Loucy (cell line): ENCODE measurements around the gene SRI.

Source experiments
- H2AFZ ChIP-seq: fragments of 200-600 bp; sonication (generic); 2 replicates; pipeline ENCODE4 v1.6.0; 2016; ENCODE audit warnings: antibody characterized with exemption, mild to moderate bottlenecking, low read length, moderate library complexity
- H3F3A ChIP-seq: fragments of 200-600 bp; 2 replicates; pipeline ENCODE4 v1.6.0; 2016; ENCODE audit warnings: antibody characterized with exemption, low read depth, mild to moderate bottlenecking
- H3K27me3 ChIP-seq: fragments of 200-600 bp; sonication (generic); 2 replicates; pipeline ENCODE4 v1.6.1; 2014; ENCODE audit warnings: low read length, mild to moderate bottlenecking; ENCODE audit not compliant: insufficient read depth, poor library complexity, severe bottlenecking
- H3K36me3 ChIP-seq: fragments of 200-600 bp; sonication (generic); 2 replicates; pipeline ENCODE4 v1.6.1; 2016; ENCODE audit warnings: low read length; ENCODE audit not compliant: insufficient read depth
- H3K4me1 ChIP-seq: fragments of 200-600 bp; sonication (generic); 2 replicates; pipeline ENCODE4 v1.5.1; 2014; ENCODE audit warnings: low read length, mild to moderate bottlenecking; ENCODE audit not compliant: insufficient read depth, poor library complexity, severe bottlenecking
- H3K4me2 ChIP-seq: fragments of 200-600 bp; sonication (generic); 2 replicates; pipeline ENCODE4 v1.6.0; 2014; ENCODE audit warnings: antibody characterized with exemption, low read length, low read depth, mild to moderate bottlenecking; ENCODE audit not compliant: poor library complexity, severe bottlenecking
- H3K4me3 ChIP-seq: fragments of 200-600 bp; sonication (generic); 2 replicates; pipeline ENCODE4 v1.5.1; 2014; ENCODE audit warnings: low read length, mild to moderate bottlenecking, mixed read lengths; ENCODE audit not compliant: poor library complexity, severe bottlenecking
- H3K79me2 ChIP-seq: fragments of 200-600 bp; sonication (generic); 2 replicates; pipeline ENCODE4 v1.6.1; 2014; ENCODE audit warnings: low read length; ENCODE audit not compliant: insufficient read depth
- H3K9ac ChIP-seq: fragments of 200-600 bp; sonication (generic); 2 replicates; pipeline ENCODE4 v1.6.0; 2014; ENCODE audit warnings: mild to moderate bottlenecking, low read depth, low read length, moderate library complexity; ENCODE audit not compliant: poor library complexity, severe bottlenecking
- H3K9me2 ChIP-seq: fragments of 200-600 bp; sonication (generic); replicated peaks from 2 replicates; pipeline ENCODE4 v1.6.1; 2016; ENCODE audit warnings: low read depth, low read length, mixed read lengths
- H3K9me3 ChIP-seq: fragments of 200-600 bp; sonication (generic); 2 replicates; pipeline ENCODE4 v1.6.1; 2014; ENCODE audit warnings: mild to moderate bottlenecking, antibody characterized with exemption, low read length, low read depth; ENCODE audit not compliant: insufficient read depth
- H4K20me1 ChIP-seq: fragments of 200-600 bp; sonication (generic); 2 replicates; pipeline ENCODE4 v1.6.0; 2014; ENCODE audit warnings: antibody characterized with exemption, low read length, mild to moderate bottlenecking; ENCODE audit not compliant: insufficient read depth, poor library complexity, severe bottlenecking
- CTCF ChIP-seq: fragments of 200-600 bp; sonication (generic); conservative IDR thresholded peaks from 2 replicates; pipeline ENCODE4 v1.5.1; 2014; ENCODE audit warnings: mild to moderate bottlenecking, antibody characterized with exemption, low read length
- EZH2phosphoT487 ChIP-seq: fragments of 200-600 bp; IDR thresholded peaks from 2 replicates; pipeline ENCODE4 v1.6.1; 2018; ENCODE audit warnings: antibody characterized with exemption, mild to moderate bottlenecking, moderate library complexity, borderline replicate concordance

Gene SRI

DNA sequence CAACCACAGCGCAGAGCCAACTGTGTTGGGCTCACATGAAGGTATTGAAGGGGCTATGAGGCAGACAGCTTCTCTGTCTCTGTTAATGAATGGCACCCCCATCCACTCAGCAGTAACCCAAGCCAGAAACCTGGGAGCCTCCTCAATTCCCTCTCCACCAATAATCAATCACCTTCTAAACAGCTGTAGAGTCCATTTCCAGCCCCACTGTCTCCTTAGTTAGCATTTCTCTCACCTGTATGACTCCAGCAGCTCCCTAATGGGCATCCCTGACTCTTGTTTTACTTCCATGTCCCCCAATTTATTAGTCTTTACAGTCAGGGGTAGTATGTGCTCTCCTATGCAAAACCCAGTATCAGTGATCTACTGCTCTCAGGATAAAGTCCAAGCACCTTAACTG is 6.9 kb downstream of the SRI start:
- no peaks in the 10 kb centered on the region for H3K27me3 ChIP-seq
- TF ChIP-seq CTCF (no peak), EZH2phosphoT487 (no peak)
- H3F3A ChIP-seq, result peaks cover 2% of the 10 kb centered on the region; the same call in 1 of the 2 replicates
- H3K79me2 ChIP-seq, result peaks cover 43% of the 10 kb centered on the region
- H2AFZ ChIP-seq, result no peak overlapping the region
- peaks cover 37% of the 10 kb centered on the region for H4K20me1 ChIP-seq
- no peak overlapping the region for H3K4me2 ChIP-seq
- H3K9me3 ChIP-seq, result no peaks in the 10 kb centered on the region
- peaks cover 35% of the 10 kb centered on the region for H3K4me1 ChIP-seq
- no peaks in the 10 kb centered on the region for H3K9me2 ChIP-seq
- H3K36me3 ChIP-seq, result peaks cover 43% of the 10 kb centered on the region; the same call in 1 of the 2 replicates
- no peak overlapping the region for H3K4me3 ChIP-seq
- H3K9ac ChIP-seq, result no peak overlapping the region

- H3K9me3 ChIP-seq, result no peaks in the 10 kb centered on the region
- no peaks in the 10 kb centered on the region for H3K4me1 ChIP-seq
- no peak overlapping the region for H3K4me2 ChIP-seq
- H4K20me1 ChIP-seq, result peaks cover 10% of the 10 kb centered on the region
- H3K9ac ChIP-seq, result no peak overlapping the region
- peaks cover 6% of the 10 kb centered on the region for H3K79me2 ChIP-seq
- no peaks in the 10 kb centered on the region for H3K27me3 ChIP-seq
- H3K4me3 ChIP-seq, result no peak overlapping the region
- TF ChIP-seq CTCF (no peak), EZH2phosphoT487 (no peak)
- no peak overlapping the region for H2AFZ ChIP-seq
- peaks cover 73% of the 10 kb centered on the region; the same call in 1 of the 2 replicates for H3K36me3 ChIP-seq
- no peaks in the 10 kb centered on the region for H3K9me2 ChIP-seq
- no peaks in the 10 kb centered on the region for H3F3A ChIP-seq
Measured at GRCh38 chr7:88208521-88208920, 11.3 kb downstream of the SRI start.

GRCh38 chr7:88206254-88206653 is 13.6 kb downstream of the SRI start:
- H4K20me1 ChIP-seq, result no peaks in the 10 kb centered on the region
- H3K27me3 ChIP-seq, result no peaks in the 10 kb centered on the region
- H3K36me3 ChIP-seq, result peaks cover 67% of the 10 kb centered on the region; the same call in 1 of the 2 replicates
- 0 out of 2 replicates have a peak, but pooled peaks cover under 1% of the 10 kb centered on the region for H3K79me2 ChIP-seq
- H3F3A ChIP-seq, result no peaks in the 10 kb centered on the region; the same call in 1 of the 2 replicates
- no peak overlapping the region for H2AFZ ChIP-seq
- no peaks in the 10 kb centered on the region for H3K4me1 ChIP-seq
- TF ChIP-seq CTCF, result no peak
- TF ChIP-seq EZH2phosphoT487, result no peak
- H3K4me3 ChIP-seq, result no peak overlapping the region
- no peak overlapping the region for H3K9ac ChIP-seq
- no peak overlapping the region for H3K4me2 ChIP-seq
- H3K9me3 ChIP-seq, result no peaks in the 10 kb centered on the region
- no peaks in the 10 kb centered on the region for H3K9me2 ChIP-seq
